Right lobe of liver (tissue), 4 donors: Measurements from ENCODE around the gene CD151.

Experiments
- POLR2A ChIP-seq: fragments of 450-650 bp; IDR thresholded peaks from one replicate; pipeline ENCODE4 v1.6.1; 2017; ENCODE audit warnings: antibody characterized with exemption, mild to moderate bottlenecking
- TF ChIP-seq, protein P1 (sequence below), 4 donors: fragments of 200-600 bp in 3 of 4; fragments of 450-650 bp in 1 of 4; IDR thresholded peaks; one replicate each; pipeline versions ENCODE4 v1.5.1 to v1.8.0; 2016 to 2022; ENCODE audit warnings: antibody characterized with exemption in 4 of 4, mild to moderate bottlenecking in 2 of 4
- donor health status: DM: no; HTN: no; CAD: no.
- donor health status: DM: no; HTN: no; CAD: no.
- donor health status: DM: no; HTN: yes; CAD: no.

DNA sequence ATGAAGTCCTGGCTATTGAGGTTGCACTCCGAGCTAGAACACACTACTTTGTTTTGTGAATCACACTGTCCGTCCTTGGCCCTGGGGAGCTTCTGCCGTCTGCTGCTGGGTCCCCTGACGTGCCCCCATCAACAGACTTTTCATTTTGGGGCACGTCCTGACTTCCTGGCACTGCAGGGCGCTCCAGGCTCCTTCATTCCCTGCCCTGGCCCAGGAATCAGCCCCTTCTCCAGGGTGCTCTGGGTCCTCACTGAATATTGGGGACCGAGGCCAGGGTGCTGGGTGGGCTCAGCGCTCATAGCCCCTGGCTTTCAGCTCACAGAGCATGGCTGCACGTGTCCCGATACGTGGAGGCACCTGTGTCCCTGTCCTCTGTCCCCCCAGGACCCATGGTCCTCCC, 32.1 kb downstream of the CD151 start:
- TF ChIP-seq, protein P1, sequence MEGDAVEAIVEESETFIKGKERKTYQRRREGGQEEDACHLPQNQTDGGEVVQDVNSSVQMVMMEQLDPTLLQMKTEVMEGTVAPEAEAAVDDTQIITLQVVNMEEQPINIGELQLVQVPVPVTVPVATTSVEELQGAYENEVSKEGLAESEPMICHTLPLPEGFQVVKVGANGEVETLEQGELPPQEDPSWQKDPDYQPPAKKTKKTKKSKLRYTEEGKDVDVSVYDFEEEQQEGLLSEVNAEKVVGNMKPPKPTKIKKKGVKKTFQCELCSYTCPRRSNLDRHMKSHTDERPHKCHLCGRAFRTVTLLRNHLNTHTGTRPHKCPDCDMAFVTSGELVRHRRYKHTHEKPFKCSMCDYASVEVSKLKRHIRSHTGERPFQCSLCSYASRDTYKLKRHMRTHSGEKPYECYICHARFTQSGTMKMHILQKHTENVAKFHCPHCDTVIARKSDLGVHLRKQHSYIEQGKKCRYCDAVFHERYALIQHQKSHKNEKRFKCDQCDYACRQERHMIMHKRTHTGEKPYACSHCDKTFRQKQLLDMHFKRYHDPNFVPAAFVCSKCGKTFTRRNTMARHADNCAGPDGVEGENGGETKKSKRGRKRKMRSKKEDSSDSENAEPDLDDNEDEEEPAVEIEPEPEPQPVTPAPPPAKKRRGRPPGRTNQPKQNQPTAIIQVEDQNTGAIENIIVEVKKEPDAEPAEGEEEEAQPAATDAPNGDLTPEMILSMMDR (IDR thresholded peaks at IDR 0.05) = no peak
- no peak for TF ChIP-seq POLR2A
